HG03439 (cell line): ENCODE data around the gene PCDH10.

Source experiments
- ATAC-seq: cut with Tn5 transposase; IDR thresholded peaks from one replicate; pipeline ENCODE4 v1.9.1; 2021; ENCODE audit warnings: mild to moderate bottlenecking, moderate library complexity; ENCODE audit not compliant: unreplicated experiment

Gene PCDH10, protein sequence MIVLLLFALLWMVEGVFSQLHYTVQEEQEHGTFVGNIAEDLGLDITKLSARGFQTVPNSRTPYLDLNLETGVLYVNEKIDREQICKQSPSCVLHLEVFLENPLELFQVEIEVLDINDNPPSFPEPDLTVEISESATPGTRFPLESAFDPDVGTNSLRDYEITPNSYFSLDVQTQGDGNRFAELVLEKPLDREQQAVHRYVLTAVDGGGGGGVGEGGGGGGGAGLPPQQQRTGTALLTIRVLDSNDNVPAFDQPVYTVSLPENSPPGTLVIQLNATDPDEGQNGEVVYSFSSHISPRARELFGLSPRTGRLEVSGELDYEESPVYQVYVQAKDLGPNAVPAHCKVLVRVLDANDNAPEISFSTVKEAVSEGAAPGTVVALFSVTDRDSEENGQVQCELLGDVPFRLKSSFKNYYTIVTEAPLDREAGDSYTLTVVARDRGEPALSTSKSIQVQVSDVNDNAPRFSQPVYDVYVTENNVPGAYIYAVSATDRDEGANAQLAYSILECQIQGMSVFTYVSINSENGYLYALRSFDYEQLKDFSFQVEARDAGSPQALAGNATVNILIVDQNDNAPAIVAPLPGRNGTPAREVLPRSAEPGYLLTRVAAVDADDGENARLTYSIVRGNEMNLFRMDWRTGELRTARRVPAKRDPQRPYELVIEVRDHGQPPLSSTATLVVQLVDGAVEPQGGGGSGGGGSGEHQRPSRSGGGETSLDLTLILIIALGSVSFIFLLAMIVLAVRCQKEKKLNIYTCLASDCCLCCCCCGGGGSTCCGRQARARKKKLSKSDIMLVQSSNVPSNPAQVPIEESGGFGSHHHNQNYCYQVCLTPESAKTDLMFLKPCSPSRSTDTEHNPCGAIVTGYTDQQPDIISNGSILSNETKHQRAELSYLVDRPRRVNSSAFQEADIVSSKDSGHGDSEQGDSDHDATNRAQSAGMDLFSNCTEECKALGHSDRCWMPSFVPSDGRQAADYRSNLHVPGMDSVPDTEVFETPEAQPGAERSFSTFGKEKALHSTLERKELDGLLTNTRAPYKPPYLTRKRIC

DNA sequence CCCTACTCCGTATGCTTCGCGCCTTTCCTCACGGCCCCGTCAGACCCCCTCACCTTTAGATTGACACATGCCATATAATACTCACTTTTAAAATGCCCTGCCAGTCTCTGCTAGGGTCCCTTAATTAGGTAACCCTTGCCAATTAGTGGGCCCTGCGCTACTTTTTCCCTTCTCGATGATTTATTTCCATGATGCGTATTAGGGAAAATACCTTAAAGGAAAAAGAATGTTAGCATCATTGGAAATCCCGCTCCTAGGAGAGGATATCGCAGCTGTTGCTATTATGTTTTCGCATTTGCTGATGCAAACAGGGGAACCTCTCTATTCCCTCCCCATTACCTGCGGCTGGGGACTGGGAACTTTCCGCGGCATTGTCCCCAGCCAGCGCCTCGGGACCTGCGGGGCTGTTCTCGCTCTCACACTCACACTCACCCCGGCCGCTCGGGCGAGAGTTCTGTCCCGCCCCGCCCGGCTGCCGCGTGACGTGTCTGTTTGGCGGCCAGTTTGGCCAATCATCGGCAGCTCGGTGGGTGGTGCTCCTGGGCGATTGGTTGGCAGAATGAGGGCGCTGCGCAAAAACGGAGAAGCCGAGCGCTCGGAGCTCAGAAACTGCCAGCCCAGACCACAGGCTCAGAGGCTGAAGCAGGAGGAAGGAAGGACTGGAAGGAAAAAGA is at the start of gene PCDH10:
PCDH10 (plus strand) TSS at position 605 of the 674 bp plus-strand sequence. CDS start 847 bp downstream, outside the sequence.
- no peak for ATAC-seq

DNA sequence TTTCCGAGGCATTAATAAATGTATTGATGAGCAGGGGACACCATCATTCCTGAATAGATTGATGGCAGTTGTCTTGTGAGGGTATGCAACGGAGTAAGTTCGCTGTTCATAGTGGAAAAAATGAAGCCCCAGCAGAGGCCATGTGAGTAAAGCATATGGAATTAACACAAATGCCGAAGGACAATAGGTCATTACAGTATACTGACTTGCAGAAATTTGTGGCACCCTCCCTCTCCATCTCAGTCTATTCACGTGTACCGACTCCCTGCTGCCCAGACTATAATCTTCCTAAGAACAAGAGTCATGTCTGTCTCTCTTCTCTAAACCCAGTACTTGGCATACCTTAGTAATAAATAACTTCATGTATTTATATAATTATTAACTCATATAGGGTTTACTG is 47.1 kb upstream of the PCDH10 start:
- no peak for ATAC-seq

DNA sequence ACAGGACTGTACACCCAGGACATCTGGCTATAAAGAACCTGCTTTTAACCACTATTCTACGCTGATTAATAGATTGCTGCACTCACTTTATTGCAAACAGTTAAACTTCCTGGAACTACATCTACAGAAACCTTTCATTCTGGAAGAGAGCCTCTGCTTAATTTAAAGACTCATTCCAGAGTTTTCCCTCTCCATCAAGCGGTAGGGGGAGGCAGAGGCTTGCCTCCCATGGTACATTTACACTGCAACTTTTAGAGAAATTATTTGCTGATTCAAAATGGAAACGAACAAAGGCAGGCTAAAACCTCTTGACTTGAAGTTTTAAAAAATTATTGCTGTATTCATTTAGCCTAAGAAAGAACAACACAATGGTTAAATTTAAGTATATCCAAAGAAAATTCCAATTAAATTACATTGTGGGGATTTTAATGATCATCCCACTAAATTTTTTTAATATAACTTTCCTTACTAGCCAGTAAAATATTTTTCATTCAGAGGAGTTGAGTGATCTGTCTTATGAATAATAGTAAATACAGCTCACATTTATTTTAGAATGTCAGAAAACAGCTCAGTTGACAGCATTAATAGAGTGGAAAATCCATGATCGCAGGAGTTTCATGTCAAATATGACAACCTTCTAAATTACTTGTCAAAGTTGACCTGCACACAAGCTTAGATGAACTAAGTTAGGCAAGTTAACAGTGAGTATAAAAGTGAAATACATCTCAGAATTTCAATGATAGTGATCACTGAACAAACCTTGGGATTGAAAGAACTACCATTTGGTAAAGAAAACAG is 46.3 kb upstream of the PCDH10 start:
- ATAC-seq: no peak

DNA sequence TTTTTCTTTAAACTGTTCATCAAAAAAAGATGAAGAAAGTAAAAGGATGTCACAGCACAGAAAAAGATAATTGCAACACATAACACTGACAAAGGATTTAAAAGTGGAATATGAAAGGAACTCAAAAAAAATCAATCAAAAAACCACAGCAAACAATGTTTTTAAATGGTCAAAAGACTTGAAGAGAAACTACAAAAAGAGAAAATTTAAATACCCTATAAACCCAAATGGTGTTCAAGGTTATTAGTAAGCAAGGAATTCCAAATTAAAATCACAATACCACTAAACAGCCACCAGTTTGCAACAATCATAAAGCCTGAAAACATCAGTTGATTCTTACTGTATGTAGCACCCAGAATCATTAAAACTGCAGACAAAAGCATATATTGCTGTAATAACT is 36.5 kb upstream of the PCDH10 start:
- no peak for ATAC-seq

DNA sequence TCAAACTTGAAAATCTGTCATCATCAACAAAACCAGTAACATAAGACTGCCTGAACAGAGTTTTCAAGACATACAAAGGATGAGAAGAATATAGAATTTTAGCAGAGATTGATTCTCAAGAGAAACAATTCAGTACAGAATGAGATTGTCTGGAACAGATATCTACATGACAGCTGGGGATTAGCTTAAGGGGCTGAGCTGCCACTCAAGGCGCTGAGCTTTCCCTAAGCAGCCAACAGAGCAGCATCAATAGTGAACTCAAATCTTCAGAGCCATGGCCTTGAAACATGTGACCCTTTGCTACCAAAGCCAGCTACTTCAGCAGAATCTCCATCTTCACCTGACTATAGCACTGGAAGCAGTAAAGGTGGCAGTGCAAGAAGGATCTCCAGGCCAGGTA is 24.3 kb upstream of the PCDH10 start:
- ATAC-seq: no peak

DNA sequence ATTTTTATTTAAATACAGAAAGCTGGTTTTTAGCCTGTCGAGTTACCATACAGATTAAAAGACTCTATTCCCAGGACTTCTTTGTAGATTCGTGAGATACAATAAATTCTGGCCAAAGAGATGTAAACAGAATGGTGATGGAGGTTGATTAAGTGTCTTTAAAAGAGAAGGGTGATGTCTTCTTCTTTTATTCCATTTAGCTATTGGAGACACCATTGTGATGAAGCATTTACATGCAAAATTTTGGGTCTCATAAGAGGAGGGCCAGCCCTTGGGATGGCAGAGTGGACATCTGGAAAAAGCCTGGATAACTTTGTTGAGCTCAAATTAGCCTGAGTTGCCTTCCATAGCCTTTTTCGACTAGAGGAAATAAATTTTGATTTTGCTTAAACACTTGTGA is 21.6 kb upstream of the PCDH10 start:
- no peak for ATAC-seq

DNA sequence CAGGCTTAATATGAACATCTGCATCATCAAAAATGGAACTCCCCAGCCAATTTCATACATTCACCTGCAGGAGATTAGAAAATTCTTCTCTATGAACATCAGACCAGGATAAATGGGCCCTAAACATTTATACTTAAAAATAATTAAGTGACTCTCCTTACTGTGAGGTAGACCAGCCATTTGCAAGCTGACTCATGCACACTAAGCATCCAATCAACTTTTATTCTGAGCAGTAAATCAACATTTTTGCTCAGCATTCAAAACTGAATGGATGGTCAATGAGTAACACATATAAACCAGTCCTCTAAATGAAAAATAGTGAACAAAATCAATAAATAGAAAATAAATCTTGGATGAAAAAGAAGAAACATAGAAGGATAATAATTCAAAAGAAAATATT is 19.9 kb upstream of the PCDH10 start:
- no peak for ATAC-seq

DNA sequence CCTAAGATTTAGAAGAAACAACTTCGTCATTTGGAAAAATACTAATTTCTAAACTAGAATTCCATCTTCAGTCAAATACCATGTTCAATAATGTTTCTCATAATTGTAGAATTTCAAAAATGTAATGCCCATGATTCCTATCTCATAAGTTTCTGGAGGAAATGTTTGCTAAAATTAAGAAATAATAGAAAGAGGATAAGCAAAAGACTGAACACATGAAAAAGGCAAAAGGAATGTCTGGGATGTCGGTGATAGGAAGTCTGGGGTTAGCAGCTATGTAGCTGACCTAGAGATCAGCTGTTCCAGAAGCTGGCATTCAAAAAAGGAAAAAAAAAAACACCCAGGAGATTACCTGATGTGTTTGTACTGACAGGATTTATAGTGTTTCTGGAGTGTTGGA is 18.9 kb upstream of the PCDH10 start:
- ATAC-seq: no peak

DNA sequence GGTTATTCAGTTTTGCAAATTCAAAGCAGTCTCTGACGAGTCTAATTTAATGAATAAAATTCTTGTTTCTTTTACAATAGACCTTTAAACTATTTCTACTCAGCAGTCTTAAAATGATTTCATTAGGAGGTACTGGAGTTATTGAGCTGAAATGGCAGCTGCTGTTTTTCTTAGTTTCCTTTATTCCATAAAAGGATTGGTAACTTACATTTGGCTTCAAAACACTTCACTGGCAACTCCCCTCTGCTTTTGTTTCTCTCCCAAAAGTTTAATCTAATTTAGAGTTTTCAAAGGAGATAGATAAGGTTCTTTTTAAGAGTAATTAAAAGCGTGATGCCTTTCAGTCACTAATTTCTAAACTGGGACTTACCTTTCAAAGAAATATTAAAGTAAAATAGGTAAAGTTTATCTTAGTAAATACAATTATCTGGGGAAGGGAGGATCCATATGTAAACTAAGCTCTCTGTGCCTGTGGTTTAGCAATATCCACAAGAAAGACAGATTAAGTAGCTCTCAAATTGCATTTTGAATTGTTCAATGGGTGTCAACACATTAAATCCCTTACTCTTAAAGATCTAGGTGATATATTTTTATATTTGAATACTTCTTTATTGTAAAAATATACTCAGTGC is 17.1 kb upstream of the PCDH10 start:
- no peak for ATAC-seq

DNA sequence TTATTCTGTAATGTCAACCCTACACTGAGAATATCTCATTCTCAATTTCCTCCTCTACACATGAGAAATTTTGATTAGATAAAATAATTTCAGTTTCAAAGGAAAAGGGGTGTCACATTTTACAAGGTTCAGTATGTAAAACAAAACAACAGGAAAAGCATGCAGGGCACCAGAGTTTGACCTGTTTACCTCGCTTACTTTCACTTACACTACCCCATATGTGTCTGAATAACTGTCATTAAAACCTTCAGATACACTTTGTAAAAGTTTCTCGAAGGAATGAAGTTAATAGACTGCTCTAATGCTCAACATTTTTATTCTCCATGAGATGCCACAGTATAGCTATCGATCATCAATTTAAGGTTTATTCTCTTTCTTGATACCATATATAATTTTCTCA is 12.3 kb upstream of the PCDH10 start:
- ATAC-seq: no peak

DNA sequence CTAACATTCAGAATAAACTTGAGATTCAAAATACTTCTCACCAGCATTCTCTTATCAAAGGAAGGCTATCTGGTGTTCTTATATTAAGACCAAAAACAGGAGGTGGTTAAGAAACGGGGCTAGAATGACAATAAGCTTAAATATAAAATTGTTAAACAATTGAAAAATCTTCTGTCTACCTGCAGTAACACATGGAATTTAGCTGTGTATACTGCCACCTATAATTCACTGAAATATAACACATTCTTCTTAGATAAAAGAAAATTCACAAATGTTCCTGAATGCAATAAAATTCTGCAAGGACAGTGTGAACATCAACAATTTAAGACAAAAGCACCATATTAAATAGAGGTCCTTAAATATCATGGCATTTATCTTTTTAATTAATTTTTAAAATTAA is 11.5 kb upstream of the PCDH10 start:
- ATAC-seq: no peak

DNA sequence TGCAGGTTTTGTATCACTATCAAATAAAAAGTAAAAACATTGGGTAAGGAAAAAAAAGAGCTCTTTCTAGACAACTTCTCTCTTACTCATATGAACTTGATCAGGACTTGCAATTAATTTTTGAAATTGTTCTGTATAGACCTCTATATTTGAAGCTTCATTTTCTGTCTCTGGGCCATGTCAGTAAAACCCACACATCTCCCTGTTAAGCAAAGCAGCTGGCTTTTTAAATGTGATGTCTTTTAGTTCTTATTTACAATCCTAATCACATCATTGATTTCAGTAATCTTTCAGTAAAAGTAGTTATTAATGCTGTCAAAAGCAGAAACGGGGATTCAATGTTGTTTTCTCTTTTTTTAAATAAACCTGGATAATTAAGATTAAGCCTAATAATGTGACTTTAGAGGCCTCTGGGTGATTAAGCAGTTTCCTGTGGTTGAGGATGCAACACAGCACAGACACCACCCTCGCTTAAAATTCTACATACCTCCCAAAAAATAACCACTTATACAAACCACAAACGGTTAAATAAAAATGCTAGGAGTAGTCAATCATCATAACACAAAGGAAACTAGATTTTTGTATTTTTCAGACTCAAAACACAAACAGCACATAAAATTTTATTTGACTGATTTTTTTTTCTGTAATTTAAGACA is 5.2 kb upstream of the PCDH10 start:
- ATAC-seq: no peak

DNA sequence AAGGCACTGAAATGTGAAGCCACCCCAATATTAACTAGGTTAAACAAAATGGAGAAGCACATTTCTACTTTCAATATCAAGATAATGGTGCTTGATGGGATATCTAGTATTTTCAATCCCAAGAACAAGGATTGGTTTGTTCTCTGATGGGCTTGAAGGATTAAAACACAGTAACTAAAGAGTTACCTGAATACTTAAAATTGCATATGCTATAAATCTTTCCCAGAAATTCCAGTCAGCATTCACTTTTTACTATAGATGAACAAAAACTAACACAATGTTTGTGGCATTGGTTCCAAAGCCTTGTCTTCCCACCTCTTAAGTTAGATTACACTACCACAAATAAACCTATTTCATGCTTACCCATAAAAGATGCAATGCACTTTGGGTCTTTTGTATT is 3.9 kb upstream of the PCDH10 start:
- no peak for ATAC-seq

DNA sequence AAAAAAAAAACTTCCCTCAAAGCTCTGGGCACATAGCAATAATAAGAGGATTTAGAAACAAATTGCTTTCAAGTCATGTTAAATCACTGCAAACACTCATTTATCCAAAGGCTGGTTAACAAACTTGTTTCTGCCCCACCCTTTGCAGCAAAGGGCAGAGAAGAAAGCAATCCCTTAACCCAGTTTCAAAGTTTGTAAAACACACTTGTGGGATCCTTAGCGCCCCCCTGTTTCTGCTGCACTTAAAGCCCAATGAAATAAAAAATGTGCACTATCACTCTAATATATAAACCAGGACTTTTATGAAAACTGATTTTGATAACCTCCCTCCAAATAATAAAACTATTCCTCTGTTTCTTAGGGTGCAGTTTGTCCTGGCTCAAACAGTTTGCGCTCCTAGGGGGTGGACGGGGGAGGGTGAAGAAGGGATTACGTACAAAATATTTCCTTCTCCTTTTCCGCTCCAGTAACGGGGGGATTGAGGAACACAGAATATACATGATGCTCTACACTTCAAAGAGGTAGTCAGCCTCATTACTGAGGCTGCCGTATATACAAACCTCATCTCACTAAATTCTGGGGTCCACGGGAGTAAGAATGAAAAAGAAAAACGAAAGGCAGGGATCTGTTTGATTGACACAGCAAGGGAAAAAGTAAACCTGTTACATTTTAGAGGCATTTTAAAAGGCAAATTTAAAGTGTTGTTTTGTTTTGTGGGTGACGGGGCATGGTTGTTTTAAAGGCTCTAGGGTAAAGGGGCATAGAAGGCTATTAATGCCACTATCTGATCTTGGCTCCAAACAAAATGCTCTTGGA is 3.1 kb upstream of the PCDH10 start:
- ATAC-seq: no peak

DNA sequence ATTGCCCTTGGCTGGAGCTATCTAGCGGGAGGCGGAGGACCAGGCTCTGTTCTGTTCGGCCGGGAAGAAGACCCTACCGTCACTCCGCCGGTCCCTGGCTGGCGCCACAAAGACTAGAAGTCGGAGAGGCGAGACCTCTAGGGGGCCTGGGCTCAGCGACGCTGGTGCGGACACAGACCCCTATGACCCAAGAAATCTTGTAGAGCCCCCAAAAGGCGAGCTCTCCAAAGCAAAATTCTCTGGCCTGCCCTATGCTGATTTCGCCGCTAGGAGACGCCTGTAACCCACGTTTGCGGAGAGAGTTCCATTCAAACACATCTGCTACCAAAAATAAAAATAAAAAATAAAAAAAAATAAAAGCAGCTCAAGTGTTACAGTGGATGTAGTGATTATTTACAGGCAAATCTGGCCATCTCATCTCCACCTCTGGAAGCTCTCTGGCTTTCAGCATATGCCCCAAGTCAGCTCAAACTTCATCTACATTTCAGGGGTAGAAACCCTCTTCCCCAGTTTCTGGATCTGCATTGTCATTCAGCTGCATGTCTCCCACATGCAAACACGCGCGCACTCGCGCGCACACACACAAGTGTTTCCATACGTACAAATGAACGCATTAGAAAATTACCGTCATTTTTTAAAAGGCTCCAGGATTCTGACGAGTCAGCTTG is 2.4 kb upstream of the PCDH10 start:
- ATAC-seq: peak; percentile 80

DNA sequence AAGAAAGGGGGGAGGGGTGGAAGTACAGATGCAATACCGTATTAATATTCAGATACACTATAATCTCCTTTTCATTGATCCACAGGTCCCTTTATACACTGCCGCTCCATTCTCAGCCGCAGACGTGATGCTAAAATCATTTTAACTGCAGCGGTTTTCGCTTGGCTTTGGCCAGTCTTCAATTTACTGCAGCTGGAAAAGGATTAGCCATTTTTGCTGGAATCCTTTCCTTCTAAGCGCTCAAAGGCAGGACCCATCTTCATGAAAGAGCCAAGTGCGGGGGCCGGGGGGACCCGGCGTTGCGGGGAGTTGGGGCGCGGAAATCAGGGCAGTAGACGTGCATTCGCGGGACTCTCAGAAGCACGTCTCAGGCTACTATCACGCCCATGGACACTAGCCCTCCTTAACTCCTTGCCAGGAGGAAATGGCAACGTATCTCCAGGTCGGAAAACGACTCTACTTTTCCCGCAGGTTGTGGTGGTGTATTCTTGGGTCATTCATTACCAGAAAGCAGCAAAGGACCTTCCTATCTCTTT is 1.7 kb upstream of the PCDH10 start:
- ATAC-seq: no peak

DNA sequence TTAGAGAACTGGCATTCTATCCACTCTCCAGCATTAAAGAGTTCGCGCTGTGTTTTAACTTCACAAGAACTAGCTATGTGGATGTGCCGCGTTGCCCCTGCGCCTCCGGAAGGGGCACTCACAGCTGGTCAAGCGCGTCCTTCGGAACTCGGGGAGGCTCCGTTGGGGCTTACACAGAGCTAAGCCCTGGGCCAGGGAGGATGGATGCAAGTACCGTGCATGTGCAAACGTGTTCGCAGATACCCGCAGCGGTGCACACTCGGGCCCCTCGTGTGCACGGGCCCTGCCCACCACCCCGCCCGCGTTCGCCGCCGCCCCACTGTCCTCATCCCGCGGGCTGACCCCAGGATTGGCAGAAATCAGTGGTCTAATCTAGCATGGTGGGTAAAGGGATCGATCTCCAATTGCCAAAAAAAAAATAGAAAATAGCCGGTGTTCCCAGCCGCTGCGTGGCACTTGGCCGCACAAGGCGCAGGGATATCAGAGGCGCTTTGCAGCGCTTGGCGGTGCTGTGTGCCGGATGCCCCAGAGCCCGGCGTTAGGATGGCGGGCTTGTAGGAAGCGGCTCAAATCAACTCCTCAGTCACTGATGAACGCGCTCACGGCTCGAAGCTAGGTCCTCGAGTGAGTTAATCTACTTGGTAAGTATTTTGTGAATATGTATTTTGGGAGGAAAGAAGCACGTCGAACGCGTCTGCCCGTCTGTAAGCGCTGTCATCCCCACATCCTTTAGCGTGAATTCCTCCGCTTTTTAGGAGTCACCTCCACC is 989 bp upstream of the PCDH10 start:
- no peak for ATAC-seq
